GM12873 (cell line): ENCODE measurements around the gene SLC7A10.

Source experiments
- TF ChIP-seq, protein P1 (sequence below): IDR thresholded peaks from 2 replicates; pipeline ENCODE4 v1.5.1; 2012; ENCODE audit warnings: low read depth, mild to moderate bottlenecking, moderate library complexity, low read length, control low read depth; ENCODE audit not compliant: insufficient read depth; ENCODE audit errors: missing control alignments

Gene SLC7A10

DNA sequence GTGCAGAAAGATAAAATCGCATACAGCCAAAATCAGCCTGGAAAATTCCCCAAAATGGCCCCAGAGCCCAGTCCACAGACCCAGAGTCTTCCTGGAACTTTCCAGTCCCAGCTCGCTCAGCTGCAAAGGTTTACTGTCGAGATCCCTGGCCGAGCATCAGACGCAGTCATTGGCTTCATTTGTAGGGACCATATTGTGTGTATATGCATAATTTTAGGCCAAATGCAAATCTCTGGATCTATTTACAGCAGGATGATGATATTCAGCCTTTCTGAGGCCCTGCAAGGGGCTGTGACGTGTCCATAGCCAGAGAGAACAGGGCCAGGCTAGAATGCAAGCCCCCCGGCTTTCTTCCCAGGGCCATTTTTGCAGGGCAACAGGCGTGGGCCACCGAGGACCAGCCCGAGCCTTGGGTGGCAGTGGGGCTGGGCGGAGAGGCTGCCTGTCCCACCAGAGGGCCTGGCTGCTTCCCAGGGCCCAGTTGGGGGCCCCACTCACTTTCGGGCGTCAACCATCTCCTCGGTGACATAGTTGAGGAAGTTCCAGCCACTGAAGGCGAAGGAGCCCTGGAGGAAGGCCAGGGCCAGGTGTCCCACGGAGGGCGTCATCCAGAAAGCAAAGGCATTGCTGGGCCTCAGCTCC, 13.7 kb downstream of the SLC7A10 start:
- TF ChIP-seq, protein P1, sequence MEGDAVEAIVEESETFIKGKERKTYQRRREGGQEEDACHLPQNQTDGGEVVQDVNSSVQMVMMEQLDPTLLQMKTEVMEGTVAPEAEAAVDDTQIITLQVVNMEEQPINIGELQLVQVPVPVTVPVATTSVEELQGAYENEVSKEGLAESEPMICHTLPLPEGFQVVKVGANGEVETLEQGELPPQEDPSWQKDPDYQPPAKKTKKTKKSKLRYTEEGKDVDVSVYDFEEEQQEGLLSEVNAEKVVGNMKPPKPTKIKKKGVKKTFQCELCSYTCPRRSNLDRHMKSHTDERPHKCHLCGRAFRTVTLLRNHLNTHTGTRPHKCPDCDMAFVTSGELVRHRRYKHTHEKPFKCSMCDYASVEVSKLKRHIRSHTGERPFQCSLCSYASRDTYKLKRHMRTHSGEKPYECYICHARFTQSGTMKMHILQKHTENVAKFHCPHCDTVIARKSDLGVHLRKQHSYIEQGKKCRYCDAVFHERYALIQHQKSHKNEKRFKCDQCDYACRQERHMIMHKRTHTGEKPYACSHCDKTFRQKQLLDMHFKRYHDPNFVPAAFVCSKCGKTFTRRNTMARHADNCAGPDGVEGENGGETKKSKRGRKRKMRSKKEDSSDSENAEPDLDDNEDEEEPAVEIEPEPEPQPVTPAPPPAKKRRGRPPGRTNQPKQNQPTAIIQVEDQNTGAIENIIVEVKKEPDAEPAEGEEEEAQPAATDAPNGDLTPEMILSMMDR = no peak

DNA sequence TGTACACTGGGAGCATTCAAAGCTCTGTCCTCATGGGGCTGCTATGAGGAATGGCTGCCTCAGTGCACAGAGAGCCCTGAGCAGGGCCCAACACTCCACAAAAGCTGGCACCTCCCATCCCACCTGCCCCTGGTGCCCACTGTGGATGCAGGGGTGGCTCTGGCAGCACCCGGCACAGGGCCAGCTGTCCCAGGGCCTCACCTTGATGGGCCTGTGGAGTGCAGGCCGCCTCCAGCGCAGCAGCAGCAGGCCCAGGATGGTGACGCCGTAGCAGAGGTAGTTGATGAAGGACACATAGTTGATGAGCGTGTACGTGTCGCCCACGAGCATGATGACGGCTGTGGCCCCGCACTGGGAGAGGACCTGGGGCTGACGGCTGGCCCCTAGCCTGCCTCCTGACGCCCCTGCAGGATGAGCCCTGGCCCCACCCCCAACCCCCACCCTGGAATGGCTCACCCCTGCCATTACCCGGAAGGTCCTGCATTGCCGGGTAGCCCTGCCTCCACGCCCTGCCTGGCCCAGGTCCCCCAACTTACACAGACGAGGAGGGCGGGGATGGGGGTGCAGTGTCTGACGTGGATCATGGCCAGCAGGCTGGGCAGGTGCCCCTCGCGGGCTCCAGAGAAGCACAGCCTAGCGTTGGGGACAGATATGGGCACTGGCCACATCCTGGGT, 15.2 kb downstream of the SLC7A10 start:
- TF ChIP-seq, protein P1 = no peak

DNA sequence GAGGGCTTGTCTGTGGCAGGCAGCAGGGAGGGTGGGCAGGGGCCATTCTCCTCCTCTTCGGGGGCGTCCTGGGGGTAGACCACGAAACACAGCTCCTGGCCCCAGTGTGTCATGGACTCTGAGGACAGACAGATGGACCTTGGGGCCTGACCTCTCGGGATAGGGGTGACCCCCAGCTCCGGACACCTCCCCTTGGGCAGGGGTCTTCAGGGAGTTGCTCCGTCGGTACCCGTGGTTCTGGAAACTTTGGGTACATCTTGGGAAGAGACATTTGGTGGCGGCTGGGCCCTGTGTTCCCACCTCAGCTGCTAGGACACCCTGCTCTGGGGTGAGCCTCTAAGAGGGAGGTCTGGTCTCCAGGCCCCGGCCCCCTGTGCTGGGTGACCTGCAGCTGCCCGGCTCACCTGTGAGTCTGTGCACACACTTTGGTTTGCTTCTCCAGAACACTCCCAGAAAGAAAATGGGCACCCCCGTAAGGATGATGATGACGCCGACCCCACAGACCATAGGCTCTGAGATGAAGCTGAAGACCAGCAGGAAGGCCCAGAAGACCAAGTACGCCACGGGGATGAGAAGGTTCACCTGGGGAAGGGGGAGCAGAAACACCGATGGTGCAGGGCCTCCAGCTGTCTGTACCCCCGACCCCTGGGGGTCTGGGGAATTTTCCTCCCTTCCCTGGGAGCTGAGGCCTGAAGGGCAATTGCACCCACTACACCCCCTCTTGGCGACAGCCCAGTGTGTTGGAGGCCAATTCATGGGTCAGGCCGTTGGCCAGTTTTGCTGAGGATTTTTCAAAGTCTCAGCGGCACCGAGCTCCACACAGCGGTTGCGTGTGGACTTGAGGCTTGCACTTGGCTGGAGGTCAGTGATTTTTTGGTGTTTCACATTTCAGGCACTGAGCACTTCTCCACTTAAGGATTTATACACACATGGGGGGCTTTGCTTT, 16.5 kb downstream of the SLC7A10 start:
- TF ChIP-seq, protein P1 = no peak

DNA sequence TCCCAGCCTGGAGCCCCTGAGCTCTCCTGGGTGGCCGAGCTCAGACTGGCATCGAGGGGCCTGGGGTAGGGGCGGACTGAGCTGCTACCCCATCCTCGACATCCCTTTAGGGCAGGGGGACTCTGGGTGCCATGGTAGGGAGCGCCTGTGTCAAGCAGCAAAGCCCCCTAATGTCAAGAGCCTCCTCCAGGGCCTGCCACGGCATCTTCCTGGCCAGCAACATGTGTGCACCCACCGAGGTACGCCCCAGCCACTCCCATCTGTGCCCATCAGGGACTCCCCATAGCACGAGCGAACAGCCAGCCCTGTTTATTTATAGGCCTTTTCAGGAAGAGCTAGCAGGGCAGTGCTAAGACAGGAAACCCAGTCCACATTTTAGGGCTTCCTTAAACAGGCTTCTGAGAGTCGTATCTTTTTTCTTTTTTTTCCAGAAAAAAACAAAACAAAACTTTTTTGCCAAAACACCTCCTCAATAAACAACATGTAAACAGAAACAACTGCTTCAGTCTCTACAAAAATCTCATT, 17.2 kb downstream of the SLC7A10 start:
- TF ChIP-seq, protein P1 = no peak

DNA sequence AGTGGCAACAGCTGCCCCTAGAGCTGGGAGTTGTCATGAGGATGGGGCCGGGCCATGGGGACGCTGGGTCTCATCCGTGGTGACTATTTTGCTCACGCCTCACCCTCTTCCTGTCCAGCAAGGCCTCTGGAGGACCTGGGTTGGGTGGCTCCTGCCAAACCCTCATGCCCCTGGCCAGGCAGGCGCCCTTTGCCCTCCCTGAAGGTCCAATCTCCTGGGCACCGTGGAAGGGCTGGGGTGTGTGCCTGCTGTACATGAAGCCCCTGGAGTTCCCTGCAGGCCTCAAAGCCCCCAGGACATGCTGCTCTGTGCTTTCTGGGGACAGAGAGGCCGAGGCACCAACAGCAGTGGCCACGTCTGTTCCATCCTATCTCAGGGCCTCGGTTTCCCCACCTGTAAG, 17.7 kb downstream of the SLC7A10 start:
- TF ChIP-seq, protein P1 = no peak

DNA sequence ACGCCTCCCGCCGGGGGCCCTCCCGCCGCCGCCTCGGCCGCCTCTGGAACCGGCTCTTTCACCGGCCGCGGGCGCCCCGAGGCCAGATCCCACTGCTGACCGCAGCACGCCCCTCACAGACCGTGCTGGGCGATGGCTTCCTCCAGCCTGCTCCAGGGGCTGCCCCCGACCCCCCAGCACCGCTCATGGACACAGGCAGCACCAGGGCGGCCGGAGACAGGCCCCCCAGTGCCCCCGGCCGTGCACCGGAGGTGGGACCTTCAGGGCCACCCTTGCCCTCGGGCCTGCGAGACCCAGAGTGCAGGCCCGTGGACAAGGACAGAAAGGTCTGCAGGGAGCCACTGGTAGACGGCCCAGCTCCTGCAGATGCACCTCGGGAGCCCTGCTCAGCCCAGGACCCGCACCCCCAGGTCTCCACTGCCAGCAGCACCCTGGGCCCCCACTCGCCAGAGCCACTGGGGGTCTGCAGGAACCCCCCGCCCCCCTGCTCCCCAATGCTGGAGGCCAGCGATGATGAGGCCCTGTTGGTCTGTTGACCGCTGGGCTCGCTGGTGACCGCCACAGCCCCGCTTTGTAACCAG, 18.5 kb downstream of the SLC7A10 start:
- TF ChIP-seq, protein P1 = no peak
